Large intestine (tissue), 12 donors: ENCODE results near the gene PAX1. TPM values are rescaled to one million over a fixed set of nuclear protein-coding genes. Genes with fewer than 3 reads are reported as not detected.

Experiments
- DNase-seq, 2 donors: peaks; one replicate each; pipeline versions ENCODE4 v3.0.0 to v3.0.0-alpha.2; 2013
- H3K27ac ChIP-seq: one replicate; pipeline ENCODE4 v1.5.1; 2013; ENCODE audit warnings: low read length
- H3K27me3 ChIP-seq: 2 replicates; pipeline ENCODE4 v1.6.1; 2013; ENCODE audit warnings: low read length; ENCODE audit not compliant: control insufficient read depth, insufficient read depth
- H3K36me3 ChIP-seq: 2 replicates; pipeline ENCODE4 v1.6.1; 2013; ENCODE audit warnings: low read length; ENCODE audit not compliant: control insufficient read depth, insufficient read depth
- H3K4me1 ChIP-seq: one replicate; pipeline ENCODE4 v1.6.1; 2013; ENCODE audit warnings: low read length; ENCODE audit not compliant: control insufficient read depth, insufficient read depth
- H3K4me3 ChIP-seq: one replicate; pipeline ENCODE4 v1.5.1; 2013; ENCODE audit warnings: low read length
- H3K9me3 ChIP-seq: one replicate; pipeline ENCODE4 v1.6.1; 2013; ENCODE audit warnings: mild to moderate bottlenecking, low read depth, low read length, moderate library complexity; ENCODE audit not compliant: control insufficient read depth
- WGBS: methylation state at CpG from one replicate; pipeline ENCODE4 v1.1.5; 2013; ENCODE audit warnings: low lambda C conversion rate; ENCODE audit not compliant: insufficient coverage; 5-methylcytosine and 5-hydroxymethylcytosine counted together
- long read RNA-seq, 11 donors: transcript quantifications; one replicate each; lab custom pipeline, GENCODE V29; 2026
- polyA plus RNA-seq: library from polyadenylated mRNA; unstranded; fragments of 120-200 nt; gene quantifications from one replicate; pipeline ENCODE4 v1.2.1, GENCODE V29; 2013

PAX1 gene
- not detected for polyA plus RNA-seq
- long read RNA-seq, donor 1, result 0 reads
- long read RNA-seq, donor 2, result 0 reads
- long read RNA-seq, donor 3, result 0 reads
- long read RNA-seq, donor 4, result 0 reads
- long read RNA-seq, donor 5, result 0 reads
- long read RNA-seq, donor 6, result 0 reads
- long read RNA-seq, donor 7, result 0 reads
- long read RNA-seq, donor 8, result 0 reads
- long read RNA-seq, donor 9, result 0 reads
- long read RNA-seq, donor 10, result 0 reads
- long read RNA-seq, donor 11, result 0 reads

GRCh38 chr20:21705575-21706260 is at the start of gene PAX1:
Gene PAX1, plus strand, starts transcription at chr20:21705664. Its CDS starts 49 bp downstream, at chr20:21705713.
- no peaks in the 10 kb centered on the region for H3K4me1 ChIP-seq
- WGBS, result no CpG with 5 or more reads among the region's 73 CpGs
- H3K27me3 ChIP-seq, result peaks cover 99% of the 10 kb centered on the region
- H3K9me3 ChIP-seq, result peaks cover 3% of the 10 kb centered on the region
- no peaks in the 10 kb centered on the region for H3K36me3 ChIP-seq
- H3K27ac ChIP-seq, result no peak within 1 kb of the TSS
- no peak for DNase-seq
- H3K4me3 ChIP-seq, result no peak within 1 kb of the TSS

- H3K9me3 ChIP-seq, result no peaks in the 10 kb centered on the region
Observed at GRCh38 chr20:21656308-21657067, 49.0 kb upstream of the PAX1 start.

GRCh38 chr20:21661488-21662055 is 43.9 kb upstream of the PAX1 start:
- Histone ChIP-seq H3K27me3 (no peaks in the 10 kb centered on the region), H3K4me1 (no peaks in the 10 kb centered on the region), H3K9me3 (no peaks in the 10 kb centered on the region), H3K36me3 (no peaks in the 10 kb centered on the region), H3K4me3 (no peak overlapping the region), H3K27ac (no peak overlapping the region)
- DNase-seq, result no peak
- WGBS, result no CpG with 5 or more reads among the region's 8 CpGs

More at GRCh38 chr20:21656308-21657067, 49.0 kb upstream of the PAX1 start:
- 72% methylated on average over 2 of the region's 7 CpGs for WGBS
- Histone ChIP-seq H3K4me1 (no peaks in the 10 kb centered on the region), H3K4me3 (no peak overlapping the region), H3K36me3 (no peaks in the 10 kb centered on the region), H3K27me3 (no peaks in the 10 kb centered on the region), H3K27ac (no peak overlapping the region)
- no peak for DNase-seq

DNA sequence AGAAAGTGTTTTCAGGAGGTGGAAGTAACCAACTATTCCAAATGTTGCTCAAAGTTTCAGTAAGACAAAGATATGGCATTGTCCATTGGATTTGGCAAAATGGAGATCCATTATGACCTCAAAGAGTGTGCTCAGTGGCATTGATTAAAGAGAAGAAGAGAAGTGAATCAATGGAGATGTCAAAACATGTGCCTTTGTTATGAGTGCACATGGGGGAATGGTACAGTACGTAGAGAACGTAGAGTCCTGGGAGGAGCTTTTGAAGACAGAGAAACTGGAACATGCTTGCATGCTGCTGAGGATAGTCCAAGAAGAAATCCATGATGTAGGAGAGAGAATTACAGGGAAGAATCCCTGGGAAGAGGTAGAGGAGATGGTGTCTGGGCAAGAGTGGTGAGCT is 42.0 kb upstream of the PAX1 start:
- no peaks in the 10 kb centered on the region for H3K4me1 ChIP-seq
- no peak overlapping the region for H3K4me3 ChIP-seq
- 100% methylated on average over 2 of the region's 2 CpGs for WGBS
- DNase-seq, result no peak
- H3K36me3 ChIP-seq, result no peaks in the 10 kb centered on the region
- H3K27ac ChIP-seq, result no peak overlapping the region
- H3K9me3 ChIP-seq, result no peaks in the 10 kb centered on the region
- no peaks in the 10 kb centered on the region for H3K27me3 ChIP-seq

GRCh38 chr20:21665687-21666446 is 39.6 kb upstream of the PAX1 start:
- no peak for DNase-seq
- Histone ChIP-seq H3K4me1 (no peaks in the 10 kb centered on the region), H3K9me3 (no peaks in the 10 kb centered on the region), H3K27ac (no peak overlapping the region), H3K27me3 (no peaks in the 10 kb centered on the region), H3K4me3 (no peak overlapping the region), H3K36me3 (no peaks in the 10 kb centered on the region)
- WGBS, result 59% methylated on average over 3 of the region's 11 CpGs

DNA sequence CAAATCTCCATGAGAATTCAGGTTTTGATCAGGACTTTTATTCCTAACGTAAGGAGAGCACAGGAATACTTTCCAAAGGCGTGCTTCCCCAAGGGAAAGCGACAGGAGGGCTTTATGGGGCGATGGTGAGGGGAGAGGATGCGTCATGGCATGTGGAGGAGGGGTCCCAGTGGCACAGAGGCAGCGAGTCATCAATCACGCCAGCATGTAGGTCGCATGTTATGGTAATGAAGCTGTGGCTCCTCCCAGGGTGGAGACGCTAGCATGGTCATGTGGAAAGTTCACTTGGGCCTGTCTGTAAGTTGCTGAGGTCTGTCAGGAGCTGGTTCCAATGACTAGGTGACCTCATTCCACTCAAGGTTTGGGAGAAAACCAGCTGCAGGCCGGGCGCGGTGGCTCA is 35.3 kb upstream of the PAX1 start:
- Histone ChIP-seq H3K4me1 (no peaks in the 10 kb centered on the region), H3K27me3 (no peaks in the 10 kb centered on the region), H3K27ac (no peak overlapping the region), H3K4me3 (no peak overlapping the region), H3K9me3 (no peaks in the 10 kb centered on the region), H3K36me3 (no peaks in the 10 kb centered on the region)
- WGBS, result no CpG with 5 or more reads among the region's 12 CpGs
- DNase-seq, result no peak

- H3K36me3 ChIP-seq, result no peaks in the 10 kb centered on the region
- H3K4me3 ChIP-seq, result no peak overlapping the region
- no peaks in the 10 kb centered on the region for H3K27me3 ChIP-seq
- DNase-seq, result no peak
- WGBS, result 100% methylated on average over 1 of the region's 1 CpG
- H3K9me3 ChIP-seq, result no peaks in the 10 kb centered on the region
- no peaks in the 10 kb centered on the region for H3K4me1 ChIP-seq
- no peak overlapping the region for H3K27ac ChIP-seq
Observed at GRCh38 chr20:21670981-21671380, 34.5 kb upstream of the PAX1 start.

DNA sequence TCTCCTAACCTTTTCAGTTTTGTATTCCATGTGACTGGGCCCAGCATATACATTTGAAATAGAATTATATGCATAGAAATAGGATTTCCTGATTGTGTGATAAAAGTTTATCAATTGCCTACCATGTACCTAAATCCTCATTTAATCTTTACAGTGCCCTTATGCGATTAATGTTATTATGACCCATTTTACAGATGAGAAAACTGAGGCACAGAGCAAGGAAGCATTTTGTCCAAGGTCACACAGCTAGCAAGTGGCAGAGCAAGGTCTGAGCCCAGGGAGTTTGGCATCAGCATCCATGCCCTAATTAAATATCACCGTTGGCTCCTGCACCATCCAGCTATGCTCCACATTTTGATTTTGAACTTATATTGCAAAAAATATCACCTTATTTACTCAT is 28.2 kb upstream of the PAX1 start:
- H3K9me3 ChIP-seq, result no peaks in the 10 kb centered on the region
- DNase-seq, result no peak
- no CpG with 5 or more reads among the region's 2 CpGs for WGBS
- no peaks in the 10 kb centered on the region for H3K4me1 ChIP-seq
- H3K27me3 ChIP-seq, result no peaks in the 10 kb centered on the region
- H3K27ac ChIP-seq, result no peak overlapping the region
- no peak overlapping the region for H3K4me3 ChIP-seq
- H3K36me3 ChIP-seq, result no peaks in the 10 kb centered on the region

- no peak overlapping the region for H3K4me3 ChIP-seq
- H3K27ac ChIP-seq, result no peak overlapping the region
- H3K36me3 ChIP-seq, result no peaks in the 10 kb centered on the region
- H3K27me3 ChIP-seq, result no peaks in the 10 kb centered on the region
- DNase-seq, result no peak
- no peaks in the 10 kb centered on the region for H3K9me3 ChIP-seq
- 100% methylated on average over 1 of the region's 3 CpGs for WGBS
- no peaks in the 10 kb centered on the region for H3K4me1 ChIP-seq
Observed at GRCh38 chr20:21677781-21678180, 27.7 kb upstream of the PAX1 start.
